Activated naive CD8-positive, alpha-beta T cell treated with anti-CD3 and anti-CD28 coated beads for 36 hours (primary cell): ENCODE data around the gene ZNRD2. TPM values are rescaled to one million over a fixed set of nuclear protein-coding genes. Genes with fewer than 3 reads are reported as not detected.

ENCODE experiments used
- DNase-seq: peaks from one replicate; pipeline ENCODE4 v3.0.0; 2021
- H3K27ac Mint-ChIP-seq: one replicate; pipeline ENCODE4 v1.8.0; 2022; ENCODE audit warnings: mild to moderate bottlenecking, moderate library complexity, mixed read lengths
- H3K27me3 Mint-ChIP-seq: one replicate; pipeline ENCODE4 v1.8.0; 2022; ENCODE audit warnings: mild to moderate bottlenecking, mixed read lengths
- H3K36me3 Mint-ChIP-seq: one replicate; pipeline ENCODE4 v1.8.0; 2021; ENCODE audit warnings: mild to moderate bottlenecking, mixed read lengths
- H3K4me1 Mint-ChIP-seq: one replicate; pipeline ENCODE4 v1.8.0; 2021; ENCODE audit warnings: mixed read lengths
- H3K4me3 Mint-ChIP-seq: one replicate; pipeline ENCODE4 v1.8.0; 2022; ENCODE audit warnings: mild to moderate bottlenecking, moderate library complexity, mixed read lengths
- H3K9me3 Mint-ChIP-seq: one replicate; pipeline ENCODE4 v1.8.0; 2022; ENCODE audit warnings: mixed read lengths
- total RNA-seq, 2 experiments: library from RNA; stranded (reverse); gene quantifications; one replicate each; pipeline ENCODE4 v1.2.3, GENCODE V29; 2021

Gene ZNRD2
- total RNA-seq, 2 experiments from 2014 or later: 59.1 to 63.3 TPM

DNA sequence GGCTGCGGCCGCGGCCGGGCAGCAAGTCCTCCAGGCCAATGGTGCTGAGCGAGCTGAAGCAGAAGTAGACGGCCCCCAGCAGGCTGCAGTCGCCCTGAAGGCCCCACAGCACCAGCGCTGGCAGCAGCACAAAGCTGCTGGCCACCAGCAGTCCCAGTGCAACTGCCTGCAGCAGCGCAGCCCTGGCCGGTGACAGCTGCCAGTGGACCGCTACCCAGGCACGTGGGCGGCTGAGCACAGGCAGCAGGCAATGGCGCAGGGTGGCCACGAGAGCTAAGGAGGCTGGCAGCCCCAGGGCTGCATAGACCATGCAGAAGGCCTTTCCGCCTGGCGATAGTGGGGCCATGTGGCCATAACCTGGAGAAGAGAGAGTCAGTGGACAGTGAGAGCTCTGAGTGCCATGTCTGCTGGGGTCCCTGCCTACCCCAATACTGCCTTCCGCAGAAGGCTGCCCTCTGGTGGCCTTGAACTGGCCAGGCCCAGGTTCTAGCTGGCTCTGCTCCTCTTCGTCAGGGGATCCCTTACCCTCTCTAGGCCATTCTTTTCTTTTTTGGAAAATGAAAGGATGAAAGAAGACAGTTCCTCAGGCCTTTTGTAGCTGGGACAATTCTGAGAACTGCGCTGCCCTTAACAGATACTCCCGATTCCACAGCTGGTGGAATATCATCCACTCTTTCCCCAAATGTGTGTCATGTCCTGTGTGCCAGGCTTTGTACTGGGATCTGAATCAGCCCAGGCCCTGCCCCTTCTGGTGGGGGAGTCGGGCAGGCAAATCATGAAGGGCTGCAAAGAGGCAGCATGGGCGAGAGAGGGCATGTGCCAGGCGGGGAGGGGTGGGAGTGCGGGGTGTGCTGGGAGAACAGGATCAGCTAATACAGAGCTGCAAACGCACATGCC is 23.5 kb downstream of the ZNRD2 start:
- no peak overlapping the region for H3K4me3 Mint-ChIP-seq
- H3K27ac Mint-ChIP-seq: no peak overlapping the region
- H3K4me1 Mint-ChIP-seq: peaks cover 18% of the 10 kb centered on the region
- no peaks in the 10 kb centered on the region for H3K9me3 Mint-ChIP-seq
- peak; percentile 52 for DNase-seq
- no peaks in the 10 kb centered on the region for H3K27me3 Mint-ChIP-seq
- H3K36me3 Mint-ChIP-seq: peaks cover 4% of the 10 kb centered on the region

DNA sequence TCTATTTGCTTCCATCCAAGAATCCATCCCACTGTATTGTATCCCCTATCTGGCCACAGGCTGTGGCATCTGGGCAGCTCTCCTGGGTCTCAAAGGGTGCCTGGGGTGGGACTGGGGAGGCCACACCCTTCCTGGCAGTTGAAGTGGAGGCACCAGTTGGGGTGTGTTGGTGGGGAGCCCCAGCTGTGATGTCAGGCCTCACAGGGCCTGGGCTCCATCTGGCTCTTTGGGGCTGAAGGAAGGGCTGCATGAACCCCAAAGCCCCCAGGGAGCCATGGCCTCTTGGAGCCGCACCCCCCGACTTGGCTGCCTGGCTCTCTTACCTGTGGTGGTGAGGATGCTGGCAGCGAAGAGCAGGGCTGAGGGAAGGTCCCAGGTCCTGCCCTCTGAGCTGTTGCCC is 24.9 kb downstream of the ZNRD2 start:
- Mint-ChIP-seq H3K4me1 (peaks cover 8% of the 10 kb centered on the region), H3K9me3 (no peaks in the 10 kb centered on the region), H3K36me3 (peaks cover 3% of the 10 kb centered on the region), H3K27me3 (no peaks in the 10 kb centered on the region), H3K27ac (no peak overlapping the region), H3K4me3 (no peak overlapping the region)
- no peak for DNase-seq

DNA sequence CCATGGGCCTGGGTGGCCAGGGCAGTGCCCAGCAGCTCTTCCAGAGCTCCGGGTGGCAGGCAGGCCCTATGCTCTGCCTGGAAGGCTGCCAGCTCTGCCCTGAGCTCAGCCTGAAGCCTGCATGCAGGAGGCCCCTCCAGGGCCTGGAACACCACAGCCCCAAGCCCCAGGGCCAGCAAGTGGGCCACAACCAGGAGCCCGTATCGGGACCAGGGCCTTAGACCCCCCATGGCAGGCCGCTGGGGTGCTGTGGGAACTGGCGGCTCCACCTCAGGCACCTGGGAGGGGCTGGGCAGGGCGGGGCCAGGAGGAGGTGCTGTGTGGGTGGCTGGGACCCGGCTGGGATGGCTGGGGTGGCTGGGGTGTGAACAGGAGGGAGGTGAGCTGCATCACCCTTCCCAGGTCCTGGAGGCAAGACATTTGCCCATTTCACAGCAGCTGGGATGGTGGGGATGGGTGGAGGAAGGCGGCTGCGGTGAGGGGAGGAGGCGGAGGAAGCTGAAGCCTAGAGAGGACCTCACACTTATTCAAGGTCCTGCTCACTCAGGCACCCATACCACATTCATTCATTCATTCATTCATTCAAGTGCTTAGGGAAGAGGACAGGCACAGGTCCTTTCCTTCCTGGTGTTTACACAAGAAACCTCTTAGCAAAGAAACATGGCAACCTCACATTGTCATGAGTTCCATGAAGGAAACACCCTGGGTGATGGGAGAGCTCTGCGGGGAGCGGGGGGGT is 25.4 kb downstream of the ZNRD2 start, which contains the start of gene KCNK7:
Gene KCNK7, minus strand, starts transcription at position 258 of the 739 bp plus-strand sequence. Its CDS starts 28 bp downstream, at position 230.
- Mint-ChIP-seq H3K9me3 (no peaks in the 10 kb centered on the region), H3K27ac (no peak within 1 kb of the TSS), H3K27me3 (no peaks in the 10 kb centered on the region), H3K4me3 (no peak within 1 kb of the TSS), H3K4me1 (peaks cover 8% of the 10 kb centered on the region), H3K36me3 (peaks cover under 1% of the 10 kb centered on the region)
- DNase-seq: no peak

DNA sequence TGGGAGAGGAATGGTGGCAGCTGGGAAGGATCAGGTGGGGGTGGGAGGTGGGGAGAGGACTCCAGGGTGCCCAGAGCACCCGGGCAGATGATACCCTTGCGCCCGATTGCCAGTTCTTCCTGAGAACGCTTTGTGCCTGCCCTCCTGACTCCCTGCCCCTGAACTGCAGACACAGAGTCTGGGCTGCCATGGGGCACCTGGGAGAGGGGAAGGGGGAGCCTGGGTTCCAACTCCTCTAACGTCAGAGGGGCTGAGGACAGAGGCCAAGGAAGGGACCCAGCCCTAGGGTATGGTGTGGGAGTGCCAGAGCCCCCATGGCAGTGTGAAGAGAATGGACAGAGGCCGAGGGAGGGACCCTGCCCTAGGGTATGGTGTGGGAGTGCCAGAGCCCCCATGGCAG is 26.2 kb downstream of the ZNRD2 start:
- DNase-seq: no peak
- no peaks in the 10 kb centered on the region for H3K36me3 Mint-ChIP-seq
- H3K9me3 Mint-ChIP-seq: no peaks in the 10 kb centered on the region
- H3K4me1 Mint-ChIP-seq: peaks cover 8% of the 10 kb centered on the region
- no peaks in the 10 kb centered on the region for H3K27me3 Mint-ChIP-seq
- H3K4me3 Mint-ChIP-seq: no peak overlapping the region
- H3K27ac Mint-ChIP-seq: no peak overlapping the region

DNA sequence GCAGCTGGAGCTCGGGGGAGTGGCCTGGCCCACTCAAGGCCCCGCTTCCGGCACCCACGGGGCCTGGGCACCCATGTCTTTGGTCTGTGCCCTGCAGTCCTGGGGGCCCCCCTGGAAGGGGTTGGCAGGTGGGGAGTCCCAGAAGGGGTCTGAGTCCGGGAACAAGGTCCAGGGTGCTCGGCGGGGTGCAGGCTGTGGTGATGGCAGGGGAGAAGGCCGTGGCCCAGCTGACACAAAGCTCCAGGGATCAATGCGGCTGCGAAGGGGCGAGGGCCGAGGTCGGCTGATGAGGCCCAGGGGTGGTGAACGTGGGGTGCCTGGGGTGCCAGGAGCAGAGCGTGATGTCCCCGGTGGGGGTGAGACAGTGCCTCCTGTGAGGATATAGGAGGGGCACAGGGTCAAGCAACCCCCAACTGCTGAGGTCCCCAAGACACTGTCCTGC is 28.0 kb downstream of the ZNRD2 start:
- H3K4me1 Mint-ChIP-seq: peaks cover 8% of the 10 kb centered on the region
- no peak overlapping the region for H3K27ac Mint-ChIP-seq
- no peaks in the 10 kb centered on the region for H3K27me3 Mint-ChIP-seq
- H3K36me3 Mint-ChIP-seq: peaks cover 1% of the 10 kb centered on the region
- no peak for DNase-seq
- no peak overlapping the region for H3K4me3 Mint-ChIP-seq
- H3K9me3 Mint-ChIP-seq: no peaks in the 10 kb centered on the region

DNA sequence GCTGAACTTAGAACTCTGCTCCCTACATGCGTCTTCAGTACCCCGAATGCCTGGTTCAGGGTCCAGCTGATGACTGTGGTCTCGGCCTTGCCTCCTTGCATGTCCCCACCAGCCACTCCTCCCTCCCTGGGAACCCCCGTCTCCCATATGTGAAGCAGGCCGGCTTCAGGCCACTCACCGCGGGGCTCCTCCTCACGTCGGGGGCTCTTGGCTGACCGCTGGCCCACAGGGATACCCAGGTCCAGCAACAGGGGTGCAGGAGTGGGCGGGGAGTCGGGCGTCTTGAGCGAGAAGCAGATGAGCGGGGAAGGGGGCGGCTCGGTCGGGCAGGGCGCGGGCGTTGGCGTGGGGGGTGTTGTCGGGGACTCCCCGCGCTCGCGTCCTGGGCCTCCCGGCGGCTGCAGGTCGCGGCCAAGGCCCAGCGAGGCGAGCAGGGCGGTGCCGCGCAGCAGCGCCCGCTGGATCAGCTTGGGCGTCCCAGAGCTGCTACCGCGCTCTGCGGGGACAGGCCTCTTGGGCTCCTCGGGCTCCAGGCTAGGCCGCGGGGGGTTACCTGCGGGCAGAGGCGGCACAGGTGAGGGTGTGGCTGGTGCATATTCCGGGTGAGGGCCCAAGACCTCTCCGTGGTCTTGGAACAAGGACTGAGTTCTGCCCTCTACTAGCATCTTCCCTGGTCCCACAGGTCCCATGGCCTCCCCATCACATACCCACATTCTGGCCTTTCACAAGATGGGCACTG is 29.1 kb downstream of the ZNRD2 start:
- Mint-ChIP-seq H3K27ac (peak overlapping the region; percentile 38), H3K4me3 (no peak overlapping the region), H3K36me3 (peaks cover 1% of the 10 kb centered on the region), H3K4me1 (peaks cover 8% of the 10 kb centered on the region), H3K9me3 (no peaks in the 10 kb centered on the region), H3K27me3 (no peaks in the 10 kb centered on the region)
- no peak for DNase-seq

DNA sequence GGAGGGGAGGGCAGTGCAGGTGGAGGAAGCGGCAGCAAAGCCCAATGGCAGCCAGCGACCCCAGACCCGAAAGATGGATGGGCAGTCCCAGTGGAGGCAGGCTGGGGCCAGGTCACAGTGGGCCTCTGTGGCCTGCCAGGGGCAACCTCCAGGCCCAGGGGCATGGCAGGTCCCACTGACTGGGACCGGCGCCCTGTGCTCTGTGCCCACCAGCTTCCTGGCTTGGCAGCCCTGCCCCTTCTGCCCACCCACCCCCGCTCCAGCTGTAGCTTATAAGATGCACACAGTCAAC is 29.6 kb downstream of the ZNRD2 start:
- H3K27me3 Mint-ChIP-seq: no peaks in the 10 kb centered on the region
- no peak overlapping the region for H3K27ac Mint-ChIP-seq
- no peak overlapping the region for H3K4me3 Mint-ChIP-seq
- H3K36me3 Mint-ChIP-seq: peaks cover 1% of the 10 kb centered on the region
- DNase-seq: no peak
- H3K9me3 Mint-ChIP-seq: no peaks in the 10 kb centered on the region
- peaks cover 6% of the 10 kb centered on the region for H3K4me1 Mint-ChIP-seq

DNA sequence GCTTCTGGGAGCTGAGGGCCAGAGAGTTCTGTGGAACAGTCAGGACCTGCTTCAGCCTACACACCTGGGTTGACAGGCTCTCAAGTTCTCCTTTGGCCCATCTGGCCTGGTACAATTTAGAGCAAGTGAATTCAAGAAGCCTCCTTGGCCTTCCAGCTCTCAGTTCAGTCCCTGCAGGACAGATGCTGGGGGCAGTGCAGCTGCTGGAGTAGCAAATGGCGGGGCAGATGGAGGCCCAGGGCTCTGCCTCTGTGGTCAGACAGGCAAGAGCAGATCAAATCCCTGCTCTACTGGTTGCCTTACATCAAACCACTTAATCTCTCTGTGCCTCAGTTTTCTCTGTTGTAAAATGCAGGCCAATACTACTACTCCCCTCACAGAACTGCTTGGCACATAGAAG is 34.0 kb downstream of the ZNRD2 start:
- DNase-seq: no peak
- H3K27ac Mint-ChIP-seq: no peak overlapping the region
- peaks cover 6% of the 10 kb centered on the region for H3K36me3 Mint-ChIP-seq
- H3K9me3 Mint-ChIP-seq: no peaks in the 10 kb centered on the region
- H3K4me1 Mint-ChIP-seq: peaks cover 10% of the 10 kb centered on the region
- no peaks in the 10 kb centered on the region for H3K27me3 Mint-ChIP-seq
- H3K4me3 Mint-ChIP-seq: no peak overlapping the region

DNA sequence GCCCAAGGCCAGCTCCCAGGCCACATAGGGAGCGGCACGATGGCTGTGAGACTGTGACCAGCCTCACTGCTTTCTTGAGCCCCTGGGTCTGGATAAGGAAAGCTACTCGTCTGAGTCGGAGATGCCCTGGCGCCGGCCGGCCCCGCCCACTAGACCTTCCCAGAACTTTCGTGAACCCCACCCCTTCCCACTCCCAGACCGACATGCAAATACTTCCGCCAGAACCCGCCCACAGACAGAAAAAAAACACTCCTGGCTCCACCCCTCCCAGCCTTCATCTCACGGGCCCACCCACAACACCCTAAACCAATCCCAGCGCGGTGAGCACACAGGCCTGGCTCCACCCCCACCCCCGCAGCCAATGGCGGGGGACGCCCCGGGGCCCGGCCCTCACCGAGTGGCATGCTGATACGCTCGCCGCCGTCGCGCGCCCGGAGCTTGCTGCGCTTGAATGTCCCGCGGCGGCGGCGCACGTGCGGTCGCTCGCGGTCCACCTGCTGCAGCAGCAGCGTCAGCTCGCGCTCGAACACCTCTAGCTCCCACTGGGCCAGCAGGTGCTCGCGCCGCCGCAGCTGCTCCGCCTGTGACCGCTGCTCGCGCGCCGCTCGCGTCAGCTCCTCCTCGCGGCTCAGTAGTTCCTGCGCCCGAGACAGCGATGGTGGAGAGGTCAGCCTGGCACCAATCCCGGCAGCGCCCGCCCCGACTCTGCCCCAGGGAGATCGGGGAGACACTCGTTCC is 36.8 kb downstream of the ZNRD2 start:
- Mint-ChIP-seq H3K27ac (no peak overlapping the region), H3K9me3 (no peaks in the 10 kb centered on the region), H3K36me3 (peaks cover 11% of the 10 kb centered on the region), H3K27me3 (no peaks in the 10 kb centered on the region), H3K4me3 (no peak overlapping the region), H3K4me1 (peaks cover 29% of the 10 kb centered on the region)
- no peak for DNase-seq

DNA sequence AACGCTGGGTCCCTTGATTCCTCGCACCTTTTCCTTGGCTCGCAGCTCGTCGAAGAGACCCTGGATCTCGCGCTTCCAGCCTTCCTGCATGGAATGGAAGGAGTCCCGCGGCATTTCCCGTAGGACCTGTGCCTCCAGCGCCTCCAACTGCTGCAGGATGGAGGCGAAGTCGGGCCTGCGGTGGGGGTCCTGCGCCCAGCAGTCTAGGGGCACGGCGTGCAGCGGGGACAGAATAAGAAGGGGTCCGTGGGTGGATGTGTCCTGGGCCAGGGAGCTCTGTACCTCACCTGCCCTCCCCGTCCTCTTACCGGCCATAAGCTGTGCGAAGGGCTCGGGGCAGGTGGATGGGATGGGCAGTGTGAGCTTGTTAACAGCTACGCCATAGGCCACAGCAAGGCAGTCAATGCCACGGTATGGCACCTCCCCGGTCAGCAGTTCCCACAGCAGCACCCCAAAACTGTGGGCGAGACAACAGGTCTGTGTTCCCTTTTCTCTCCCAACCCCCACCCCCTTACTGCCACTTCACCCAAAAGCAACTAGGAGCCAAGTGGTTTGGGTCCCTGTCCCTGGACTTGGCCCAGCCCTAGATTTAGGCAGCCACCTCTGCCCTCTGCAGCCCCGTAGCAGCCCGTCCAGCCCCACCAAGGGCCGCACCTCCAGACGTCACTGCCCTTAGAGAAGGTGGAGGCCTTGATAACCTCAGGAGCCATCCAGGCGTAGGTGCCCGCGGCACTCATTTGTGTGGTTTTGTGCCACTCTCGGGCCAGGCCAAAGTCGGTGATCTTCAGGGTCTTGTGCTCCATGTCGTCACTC is 37.5 kb downstream of the ZNRD2 start:
- Mint-ChIP-seq H3K4me1 (peaks cover 37% of the 10 kb centered on the region), H3K9me3 (no peaks in the 10 kb centered on the region), H3K27me3 (no peaks in the 10 kb centered on the region), H3K36me3 (peaks cover 14% of the 10 kb centered on the region), H3K27ac (no peak overlapping the region), H3K4me3 (no peak overlapping the region)
- DNase-seq: no peak

DNA sequence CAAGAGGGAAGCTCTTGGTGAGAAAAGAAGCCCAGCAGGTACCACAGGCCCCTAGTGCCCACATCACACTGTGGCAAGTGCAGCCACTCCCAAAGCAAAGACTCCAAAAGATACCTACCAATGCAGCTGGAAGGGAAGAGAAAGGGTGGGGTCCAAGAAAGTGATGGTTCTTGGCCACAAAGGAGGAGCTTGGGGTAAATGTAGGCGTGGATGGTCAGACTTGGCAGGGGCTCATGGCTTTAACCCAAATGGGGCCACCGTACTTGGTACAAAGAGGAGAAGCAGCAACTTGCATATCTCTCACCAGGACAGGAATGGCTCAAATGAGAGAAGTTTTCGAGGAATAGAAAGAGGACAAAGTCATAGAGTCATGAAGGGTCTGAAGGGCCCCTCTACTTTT is 39.0 kb downstream of the ZNRD2 start:
- Mint-ChIP-seq H3K4me3 (no peak overlapping the region), H3K4me1 (peaks cover 41% of the 10 kb centered on the region), H3K36me3 (peaks cover 21% of the 10 kb centered on the region), H3K27me3 (no peaks in the 10 kb centered on the region), H3K9me3 (no peaks in the 10 kb centered on the region), H3K27ac (peak overlapping the region; percentile 30)
- DNase-seq: no peak

DNA sequence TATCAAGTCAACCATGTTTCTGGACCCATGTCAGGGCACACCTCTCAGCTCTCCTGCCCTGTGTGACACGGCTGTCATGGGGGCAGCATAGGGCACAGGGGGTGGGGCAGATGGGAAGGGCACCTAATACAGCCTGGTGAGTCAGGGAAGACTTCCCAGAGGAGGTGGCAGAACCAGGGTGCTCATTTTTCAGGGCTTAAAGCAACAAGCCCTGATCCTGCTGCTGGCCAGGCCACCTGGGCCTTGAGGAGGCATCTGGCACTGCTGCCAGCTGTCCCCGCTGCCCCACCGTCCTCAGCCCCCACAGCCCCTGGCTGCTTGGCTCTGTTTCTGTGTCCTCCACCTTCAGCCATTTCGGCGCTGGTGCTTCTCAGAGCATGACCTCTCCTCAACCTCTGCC is 39.4 kb downstream of the ZNRD2 start:
- H3K4me1 Mint-ChIP-seq: peaks cover 41% of the 10 kb centered on the region
- H3K4me3 Mint-ChIP-seq: no peak overlapping the region
- no peaks in the 10 kb centered on the region for H3K9me3 Mint-ChIP-seq
- H3K36me3 Mint-ChIP-seq: peaks cover 21% of the 10 kb centered on the region
- no peak overlapping the region for H3K27ac Mint-ChIP-seq
- H3K27me3 Mint-ChIP-seq: no peaks in the 10 kb centered on the region
- DNase-seq: no peak

DNA sequence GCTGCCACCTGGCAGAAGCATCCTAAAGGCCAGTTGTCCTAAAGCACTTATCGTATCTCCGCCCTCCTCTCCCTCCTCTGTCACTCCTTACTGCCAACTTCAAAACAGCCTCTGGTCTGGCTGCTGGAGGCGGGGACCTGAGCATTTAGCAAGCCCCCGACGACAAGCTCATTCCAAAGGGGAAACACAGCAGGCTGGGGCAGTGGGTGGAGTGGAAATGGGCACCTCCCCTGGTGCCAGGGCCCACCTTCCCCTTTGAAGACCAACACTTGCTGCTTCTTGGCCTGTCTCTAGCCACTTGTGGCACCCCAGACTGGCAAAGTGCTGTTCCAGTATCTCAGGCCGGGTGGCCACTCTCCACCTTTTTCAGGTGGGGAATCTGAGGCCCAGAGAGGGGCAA is 40.1 kb downstream of the ZNRD2 start:
- no peak for DNase-seq
- Mint-ChIP-seq H3K4me1 (peaks cover 41% of the 10 kb centered on the region), H3K27me3 (no peaks in the 10 kb centered on the region), H3K27ac (peak overlapping the region; percentile 14), H3K36me3 (peaks cover 21% of the 10 kb centered on the region), H3K4me3 (no peak overlapping the region), H3K9me3 (no peaks in the 10 kb centered on the region)
